GM12878 (cell line): ENCODE results near the gene RTN4RL1.

Experiments used
- FOXM1 ChIP-seq: IDR thresholded peaks from 2 replicates; pipeline ENCODE4 v1.6.1; 2012; ENCODE audit warnings: low read depth, mild to moderate bottlenecking, inconsistent platforms, low read length, moderate library complexity
- TF ChIP-seq, protein P1 (sequence below), 3 experiments: IDR thresholded peaks in 2 of 3; conservative IDR thresholded peaks in 1 of 3; 2 replicates each; pipeline ENCODE4 v1.5.1; 2011; ENCODE audit warnings: low read depth in 3 of 3, low read length in 3 of 3, mild to moderate bottlenecking in 3 of 3, control low read depth in 2 of 3, moderate library complexity in 2 of 3, inconsistent platforms in 1 of 3, mixed read lengths in 1 of 3; ENCODE audit not compliant: control insufficient read depth in 2 of 3, insufficient read depth in 1 of 3; ENCODE audit errors: extremely low read depth in 1 of 3

DNA sequence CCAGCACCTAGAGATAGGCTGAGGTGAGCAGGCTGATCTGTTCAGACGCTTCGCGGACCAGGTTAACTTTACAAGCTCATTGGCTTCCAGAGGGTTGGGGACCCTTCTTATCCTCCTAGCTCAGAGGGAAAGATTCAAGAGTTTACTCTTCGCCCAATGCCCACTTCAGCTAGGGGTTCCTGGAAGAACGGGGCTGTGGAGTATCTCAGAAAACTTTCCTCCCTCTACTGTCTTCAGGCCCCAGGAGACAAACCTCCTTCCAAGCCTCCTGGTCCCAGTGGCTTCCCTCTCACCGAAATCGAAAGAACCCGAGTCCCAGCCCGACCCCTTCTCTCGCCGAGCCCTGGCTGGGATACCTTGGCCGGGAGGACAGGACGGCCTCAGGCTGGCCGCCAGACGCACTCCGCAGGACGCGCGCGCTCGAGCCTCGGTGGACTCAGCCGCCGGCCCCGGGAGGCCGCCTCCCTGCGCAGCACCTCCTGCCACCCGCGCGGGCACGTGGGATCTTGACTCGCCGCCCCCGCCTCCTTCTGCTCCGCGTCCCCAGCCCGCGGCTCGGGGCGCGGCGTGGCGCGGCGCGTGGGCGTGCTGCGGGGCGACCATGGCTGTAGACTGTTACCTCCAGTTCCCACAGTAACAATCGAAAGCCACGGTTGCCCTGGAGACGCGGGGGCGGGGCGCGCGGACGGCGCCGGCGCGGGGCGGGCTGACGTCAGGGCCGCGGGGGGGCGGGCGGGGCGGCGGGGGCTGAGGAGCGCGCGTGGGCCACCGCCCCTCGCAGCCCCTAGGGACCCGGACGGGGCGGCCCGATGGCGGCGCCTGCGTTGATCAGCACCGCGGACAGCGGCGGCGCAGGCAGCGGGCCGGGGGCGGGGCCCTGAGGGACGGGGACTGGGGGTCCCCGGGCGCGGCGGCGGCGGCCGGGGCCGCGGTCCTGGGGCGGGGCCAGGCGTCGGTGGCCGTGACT is 24.5 kb upstream of the RTN4RL1 start:
- TF ChIP-seq, protein P1, sequence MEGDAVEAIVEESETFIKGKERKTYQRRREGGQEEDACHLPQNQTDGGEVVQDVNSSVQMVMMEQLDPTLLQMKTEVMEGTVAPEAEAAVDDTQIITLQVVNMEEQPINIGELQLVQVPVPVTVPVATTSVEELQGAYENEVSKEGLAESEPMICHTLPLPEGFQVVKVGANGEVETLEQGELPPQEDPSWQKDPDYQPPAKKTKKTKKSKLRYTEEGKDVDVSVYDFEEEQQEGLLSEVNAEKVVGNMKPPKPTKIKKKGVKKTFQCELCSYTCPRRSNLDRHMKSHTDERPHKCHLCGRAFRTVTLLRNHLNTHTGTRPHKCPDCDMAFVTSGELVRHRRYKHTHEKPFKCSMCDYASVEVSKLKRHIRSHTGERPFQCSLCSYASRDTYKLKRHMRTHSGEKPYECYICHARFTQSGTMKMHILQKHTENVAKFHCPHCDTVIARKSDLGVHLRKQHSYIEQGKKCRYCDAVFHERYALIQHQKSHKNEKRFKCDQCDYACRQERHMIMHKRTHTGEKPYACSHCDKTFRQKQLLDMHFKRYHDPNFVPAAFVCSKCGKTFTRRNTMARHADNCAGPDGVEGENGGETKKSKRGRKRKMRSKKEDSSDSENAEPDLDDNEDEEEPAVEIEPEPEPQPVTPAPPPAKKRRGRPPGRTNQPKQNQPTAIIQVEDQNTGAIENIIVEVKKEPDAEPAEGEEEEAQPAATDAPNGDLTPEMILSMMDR (IDR thresholded peaks at IDR 0.05 in 2 of 3, conservative IDR thresholded peaks at IDR 0.05 in 1 of 3; ENCODE audit: control insufficient read depth in 2 of 3, extremely low read depth in 1 of 3, insufficient read depth in 1 of 3, low read depth in 3 of 3, low read length in 3 of 3) = no peak
- no peak for TF ChIP-seq FOXM1
